HCT116 (cell line): ENCODE results near the gene PTPRQ. TPM values are rescaled to one million over a fixed set of nuclear protein-coding genes. Genes with fewer than 3 reads are reported as not detected.

ENCODE experiments used
- ATAC-seq: fragments of 200-7000 bp; cut with Tn5 transposase; 2 replicates; pipeline ENCODE4 v1.9.1; 2020; ENCODE audit warnings: mild to moderate bottlenecking, moderate library complexity
- BruUV-seq: library from RNA; stranded (reverse); fragments of 400-500 nt; replicated peaks from 2 replicates; lab custom pipeline; 2021; lab: Mats Ljungman, UMichigan
- CTCF ChIA-PET: fragments of 300-600 bp; sonication (Branson Sonifier 250); formaldehyde crosslinking; loops from one replicate; lab custom pipeline; 2021; ENCODE audit warnings: antibody characterized with exemption; lab: Charles Lee
- POLR2A ChIA-PET: fragments of 300-600, 350-600 bp; sonication (Branson Sonifier 250); formaldehyde crosslinking; loops from one replicate; lab custom pipeline; 2021; ENCODE audit warnings: antibody characterized with exemption; lab: Charles Lee
- RAD21 ChIA-PET, 2 experiments: fragments of 300-600 bp; sonication (Branson Sonifier 250); formaldehyde crosslinking; loops; one replicate each; lab custom pipeline; 2023; ENCODE audit warnings: low total read pairs in 2 of 2; ENCODE audit not compliant: uncharacterized antibody in 2 of 2, unreplicated experiment in 2 of 2, low non-redundant PET in 1 of 2; lab: Charles Lee
- DNase-seq: peaks from one replicate; pipeline ENCODE4 v3.0.0-alpha.2; 2010; ENCODE audit warnings: low read depth, low spot score
- H2AFZ ChIP-seq: fragments of 200-600 bp; shearing (Covaris generic), sonication (generic); 2 replicates; pipeline ENCODE4 v1.6.1; 2017; ENCODE audit warnings: low read depth, mixed run types, mixed read lengths, antibody characterized with exemption, low read length; ENCODE audit not compliant: poor library complexity, severe bottlenecking
- H3K27ac ChIP-seq: 2 replicates; pipeline ENCODE4 v1.5.1; 2012; ENCODE audit warnings: low read depth, low read length
- H3K27me3 ChIP-seq: fragments of 200-600 bp; sonication (generic); 2 replicates; pipeline ENCODE4 v1.6.1; 2016; ENCODE audit warnings: mixed run types, low read length, mixed read lengths; ENCODE audit not compliant: insufficient read depth
- H3K36me3 ChIP-seq, 2 experiments: fragments of 200-500 bp in 1 of 2; fragments of 200-600 bp in 1 of 2; sonication (Bioruptor generic) in 1 of 2; sonication (generic) in 1 of 2; 2 replicates each; pipeline versions ENCODE4 v1.5.1 to v1.6.1; 2014 to 2016; ENCODE audit warnings: low read length in 2 of 2, inconsistent platforms in 1 of 2, mixed read lengths in 1 of 2, mixed run types in 1 of 2; ENCODE audit not compliant: insufficient read depth in 2 of 2, control insufficient read depth in 1 of 2
- H3K4me1 ChIP-seq, 2 experiments: fragments of 200-600 bp in 1 of 2; sonication (generic) in 1 of 2; 2 replicates each; pipeline versions ENCODE4 v1.5.1 to v1.6.1; 2012 to 2017; ENCODE audit warnings: low read length in 2 of 2, inconsistent platforms in 1 of 2, mild to moderate bottlenecking in 1 of 2, mixed read lengths in 1 of 2, mixed run types in 1 of 2, moderate library complexity in 1 of 2; ENCODE audit not compliant: insufficient read depth in 2 of 2, control insufficient read depth in 1 of 2
- H3K4me2 ChIP-seq: fragments of 200-600 bp; sonication (generic); 2 replicates; pipeline ENCODE4 v1.6.1; 2017; ENCODE audit warnings: mixed run types, low read length, mixed read lengths
- H3K4me3 ChIP-seq, 2 experiments: fragments of 200-600 bp in 1 of 2; sonication (generic) in 1 of 2; replicated peaks in 1 of 2; 2 replicates each; pipeline ENCODE4 v1.5.1; 2011 to 2016; ENCODE audit warnings: low read length in 2 of 2, control low read depth in 1 of 2, low read depth in 1 of 2, mild to moderate bottlenecking in 1 of 2, mixed read lengths in 1 of 2, mixed run types in 1 of 2
- H3K79me2 ChIP-seq: fragments of 200-600 bp; sonication (generic); 2 replicates; pipeline ENCODE4 v1.6.1; 2017; ENCODE audit warnings: mild to moderate bottlenecking, mixed run types, low read length, moderate library complexity, mixed read lengths; ENCODE audit not compliant: insufficient read depth
- H3K9ac ChIP-seq: fragments of 200-600 bp; sonication (generic); 2 replicates; pipeline ENCODE4 v1.6.1; 2016; ENCODE audit warnings: low read length, mixed read lengths
- H3K9me2 ChIP-seq: fragments of 200-600 bp; sonication (generic), shearing (Covaris generic); 2 replicates; pipeline ENCODE4 v1.6.1; 2017; ENCODE audit warnings: mixed run types, mild to moderate bottlenecking, moderate library complexity; ENCODE audit not compliant: insufficient read depth
- H3K9me3 ChIP-seq, 2 experiments: fragments of 200-500 bp in 1 of 2; fragments of 200-600 bp in 1 of 2; sonication (Bioruptor generic) in 1 of 2; sonication (generic) in 1 of 2; 2 replicates each; pipeline ENCODE4 v1.6.1; 2014 to 2017; ENCODE audit warnings: low read length in 2 of 2, mixed read lengths in 2 of 2, inconsistent platforms in 1 of 2, low read depth in 1 of 2, mild to moderate bottlenecking in 1 of 2, mixed run types in 1 of 2, moderate library complexity in 1 of 2; ENCODE audit not compliant: control insufficient read depth in 1 of 2, insufficient read depth in 1 of 2
- H4K20me1 ChIP-seq: fragments of 200-600 bp; sonication (generic), shearing (Covaris generic); 2 replicates; pipeline ENCODE4 v1.6.1; 2017; ENCODE audit warnings: mixed run types, mild to moderate bottlenecking, moderate library complexity; ENCODE audit not compliant: insufficient read depth
- ATF3 ChIP-seq: IDR thresholded peaks from 2 replicates; pipeline ENCODE4 v1.6.1; 2012
- CEBPB ChIP-seq: IDR thresholded peaks from 2 replicates; pipeline ENCODE4 v1.6.1; 2012; ENCODE audit warnings: low read depth
- EGR1 ChIP-seq: IDR thresholded peaks from 2 replicates; pipeline ENCODE4 v1.6.1; 2012; ENCODE audit warnings: low read depth
- ELF1 ChIP-seq: IDR thresholded peaks from 2 replicates; pipeline ENCODE4 v1.6.1; 2012; ENCODE audit warnings: low read depth, borderline replicate concordance
- EZH2 ChIP-seq: fragments of 200-600 bp; sonication (generic); IDR thresholded peaks from 2 replicates; pipeline ENCODE4 v1.6.1; 2017; ENCODE audit warnings: antibody characterized with exemption, mixed run types
- EZH2phosphoT487 ChIP-seq: fragments of 200-600 bp; IDR thresholded peaks from 2 replicates; pipeline ENCODE4 v1.6.1; 2018; ENCODE audit warnings: antibody characterized with exemption, borderline replicate concordance
- FOSL1 ChIP-seq: IDR thresholded peaks from 2 replicates; pipeline ENCODE4 v1.6.1; 2012; ENCODE audit warnings: low read depth
- JUND ChIP-seq: IDR thresholded peaks from 2 replicates; pipeline ENCODE4 v1.6.1; 2012
- MAX ChIP-seq: IDR thresholded peaks from 2 replicates; pipeline ENCODE4 v1.6.1; 2012
- POLR2A ChIP-seq: IDR thresholded peaks from 2 replicates; pipeline ENCODE4 v1.7.0; 2011; ENCODE audit warnings: borderline replicate concordance; ENCODE audit not compliant: insufficient read depth, insufficient read length; ENCODE audit errors: extremely low read depth
- RAD21 ChIP-seq: IDR thresholded peaks from 2 replicates; pipeline ENCODE4 v1.6.1; 2012; ENCODE audit warnings: low read depth, mild to moderate bottlenecking
- SIN3A ChIP-seq: IDR thresholded peaks from 2 replicates; pipeline ENCODE4 v1.6.1; 2012; ENCODE audit warnings: low read depth
- SP1 ChIP-seq: IDR thresholded peaks from 2 replicates; pipeline ENCODE4 v1.6.1; 2012; ENCODE audit warnings: low read depth
- SRF ChIP-seq: IDR thresholded peaks from 2 replicates; pipeline ENCODE4 v1.6.1; 2012; ENCODE audit warnings: low read depth
- TCF7L2 ChIP-seq: IDR thresholded peaks from 2 replicates; pipeline ENCODE4 v1.7.0; 2011; ENCODE audit warnings: borderline replicate concordance, inconsistent platforms; ENCODE audit not compliant: insufficient read depth, insufficient read length; ENCODE audit errors: extremely low read depth
- ZBTB33 ChIP-seq: IDR thresholded peaks from 2 replicates; pipeline ENCODE4 v1.6.1; 2011; ENCODE audit warnings: mild to moderate bottlenecking, low read length, moderate library complexity; ENCODE audit not compliant: insufficient replicate concordance; ENCODE audit errors: extremely low read depth
- ZFX ChIP-seq: fragments of 450-650 bp; IDR thresholded peaks from 2 replicates; pipeline ENCODE4 v1.6.1; 2017
- ZNF274 ChIP-seq: fragments of 200-500 bp; sonication (Bioruptor generic); IDR thresholded peaks from 2 replicates; pipeline ENCODE4 v1.6.1; 2014; ENCODE audit warnings: mild to moderate bottlenecking, low read depth, low read length, inconsistent platforms
- intact Hi-C: fragments of 100-400 bp; cut with micrococcal nuclease; formaldehyde crosslinking; loops from 2 replicates; pipeline ENCODE4 v1.10.0; 2022
- total RNA-seq: library from RNA; stranded (reverse); gene quantifications from one replicate; pipeline ENCODE4 v1.2.1, GENCODE V29; 2021; ENCODE audit not compliant: unreplicated experiment

Gene PTPRQ
- total RNA-seq, 1 experiment from 2014 or later, result not detected

GRCh38 chr12:80700327-80700726 lies 256.3 kb downstream of the PTPRQ start:
- Histone ChIP-seq H3K9me3 (no peaks in the 10 kb centered on the region), H3K27me3 (peaks cover 18% of the 10 kb centered on the region; the same call in 1 of the 2 replicates), H3K4me3 (no peak overlapping the region), H2AFZ (no peak overlapping the region), H3K36me3 (no peaks in the 10 kb centered on the region), H3K27ac (no peak overlapping the region), H3K9ac (no peak overlapping the region), H3K79me2 (no peaks in the 10 kb centered on the region), H3K4me2 (no peak overlapping the region), H4K20me1 (no peaks in the 10 kb centered on the region), H3K9me2 (no peaks in the 10 kb centered on the region), H3K4me1 (peaks cover 0 to 11% of the 10 kb centered on the region in 2 experiments; a peak in 2 of 4 replicates)
- CTCF ChIA-PET, result interaction anchor here (2.0 kb wide), 1 partner anchor 10 kb away, joined by 6 read pairs; no protein-coding TSS in a partner anchor
- RAD21 ChIA-PET, result no interaction called here
- no peak for ATAC-seq
- TF ChIP-seq ELF1, result no peak
- TF ChIP-seq EZH2, result no peak
- TF ChIP-seq ZNF274, result no peak
- no peak for TF ChIP-seq JUND
- no peak for TF ChIP-seq ATF3
- no peak for TF ChIP-seq RAD21
- no peak for TF ChIP-seq SIN3A
- TF ChIP-seq SRF, result no peak
- TF ChIP-seq SP1, result no peak
- no peak for TF ChIP-seq EGR1
- TF ChIP-seq POLR2A, result no peak
- no peak for TF ChIP-seq TCF7L2
- TF ChIP-seq ZFX, result no peak
- no peak for TF ChIP-seq MAX
- TF ChIP-seq ZBTB33, result no peak
- TF ChIP-seq FOSL1, result no peak
- no peak for TF ChIP-seq EZH2phosphoT487
- TF ChIP-seq CEBPB, result no peak
- POLR2A ChIA-PET, result no interaction called here
- intact Hi-C loops, result no loop called here
- BruUV-seq, result no TSS peak
- no peak for DNase-seq
